GM12878 (cell line): ENCODE results near the gene RALGPS1. TPM values are rescaled to one million over a fixed set of nuclear protein-coding genes. Genes with fewer than 3 reads are reported as not detected.

Source experiments
- ATAC-seq: fragments of 200-7000 bp; cut with Tn5 transposase; 3 replicates; pipeline ENCODE4 v1.9.1; 2020; ENCODE audit warnings: mild to moderate bottlenecking, moderate library complexity
- BruUV-seq: library from RNA; stranded (reverse); fragments of 400-500 nt; replicated peaks from 2 replicates; lab custom pipeline; 2021; lab: Mats Ljungman, UMichigan
- CTCF ChIA-PET: fragments of 300-600 bp; sonication (Branson Sonifier 250); formaldehyde crosslinking; extraction: SDS; loops from one replicate; lab custom pipeline; 2021; ENCODE audit warnings: inconsistent platforms; lab: Yijun Ruan, JAX
- POLR2A ChIA-PET: fragments of 350-600 bp; formaldehyde crosslinking; extraction: SDS; loops from one replicate; lab custom pipeline; 2021; ENCODE audit warnings: inconsistent platforms; lab: Charles Lee
- RAD21 ChIA-PET: fragments of 300-600 bp; sonication (Branson Sonifier 250); formaldehyde crosslinking; loops from one replicate; lab custom pipeline; 2023; ENCODE audit warnings: antibody characterized with exemption; ENCODE audit not compliant: unreplicated experiment; lab: Charles Lee
- SMC1A ChIA-PET: fragments of 300-600 bp; sonication (Branson Sonifier 250); formaldehyde crosslinking; loops from one replicate; lab custom pipeline; 2023; ENCODE audit not compliant: unreplicated experiment, uncharacterized antibody; lab: Charles Lee
- DNase-seq: peaks from one replicate; pipeline ENCODE4 v3.0.0-alpha.2; 2011; ENCODE audit warnings: low read depth, low spot score
- FAIRE-seq: peaks from 3 replicates; lab custom pipeline; 2011; peaks lifted over from hg19 to GRCh38; lab: Jason Lieb, UNC
- H2AFZ ChIP-seq: 2 replicates; pipeline ENCODE4 v1.6.0; 2011; ENCODE audit warnings: low read depth, low read length, control low read depth; ENCODE audit not compliant: control insufficient read depth
- H3K27ac ChIP-seq: 2 replicates; pipeline ENCODE4 v1.5.1; 2011; ENCODE audit warnings: control low read depth; ENCODE audit not compliant: control insufficient read depth, insufficient read depth
- H3K27me3 ChIP-seq, 2 experiments: replicated peaks in 1 of 2; 2 replicates each; pipeline versions ENCODE4 v1.6.0 to v1.6.1; 2011; ENCODE audit warnings: low read length in 1 of 2; ENCODE audit not compliant: control insufficient read depth in 2 of 2, insufficient read depth in 2 of 2
- H3K36me3 ChIP-seq, 2 experiments: 2 replicates each; pipeline ENCODE4 v1.5.1; 2011; ENCODE audit warnings: low read length in 1 of 2; ENCODE audit not compliant: control insufficient read depth in 2 of 2, insufficient read depth in 2 of 2
- H3K4me1 ChIP-seq: 2 replicates; pipeline ENCODE4 v1.6.1; 2011; ENCODE audit warnings: mild to moderate bottlenecking, low read length, moderate library complexity, mixed read lengths; ENCODE audit not compliant: control insufficient read depth, insufficient read depth
- H3K4me2 ChIP-seq: 2 replicates; pipeline ENCODE4 v1.6.0; 2011; ENCODE audit warnings: control low read depth; ENCODE audit not compliant: control insufficient read depth, insufficient read depth
- H3K4me3 ChIP-seq: fragments of 200-600 bp; sonication (generic); 2 replicates; pipeline ENCODE4 v1.5.1; 2016
- H3K79me2 ChIP-seq: 2 replicates; pipeline ENCODE4 v1.6.0; 2011; ENCODE audit warnings: low read length; ENCODE audit not compliant: control insufficient read depth, insufficient read depth
- H3K9ac ChIP-seq: 2 replicates; pipeline ENCODE4 v1.8.0; 2011; ENCODE audit warnings: low read length, control low read depth, mixed read lengths; ENCODE audit not compliant: control insufficient read depth, insufficient read depth
- H3K9me3 ChIP-seq: replicated peaks from 3 replicates; pipeline ENCODE4 v1.5.1; 2011; ENCODE audit warnings: mild to moderate bottlenecking, low read length; ENCODE audit not compliant: control insufficient read depth, insufficient read depth
- H4K20me1 ChIP-seq: 2 replicates; pipeline ENCODE4 v1.6.0; 2011; ENCODE audit not compliant: control insufficient read depth, insufficient read depth
- FOXK2 ChIP-seq: fragments of 450-650 bp; IDR thresholded peaks from 2 replicates; pipeline ENCODE4 v1.6.1; 2017; ENCODE audit warnings: mild to moderate bottlenecking, moderate library complexity
- HDAC2 ChIP-seq: fragments of 200-600 bp; sonication (generic); IDR thresholded peaks from 2 replicates; pipeline ENCODE4 v1.6.1; 2017
- MYC ChIP-seq: IDR thresholded peaks from 2 replicates; pipeline ENCODE4 v1.6.1; 2011; ENCODE audit warnings: mild to moderate bottlenecking, low read length, moderate library complexity, inconsistent platforms; ENCODE audit not compliant: insufficient read depth, insufficient replicate concordance, insufficient read length, severe bottlenecking
- NFXL1 ChIP-seq: fragments of 450-650 bp; IDR thresholded peaks from 2 replicates; pipeline ENCODE4 v1.6.1; 2017; ENCODE audit warnings: antibody characterized with exemption, mild to moderate bottlenecking, borderline replicate concordance
- RUNX3 ChIP-seq: IDR thresholded peaks from 2 replicates; pipeline ENCODE4 v1.6.1; 2012; ENCODE audit warnings: low read length, inconsistent platforms
- SIX5 ChIP-seq: IDR thresholded peaks from 2 replicates; pipeline ENCODE4 v1.6.1; 2011; ENCODE audit warnings: mild to moderate bottlenecking, low read depth, low read length, moderate library complexity; ENCODE audit not compliant: severe bottlenecking
- STAT1 ChIP-seq: fragments of 450-650 bp; conservative IDR thresholded peaks from 2 replicates; pipeline ENCODE4 v1.6.1; 2014; ENCODE audit warnings: antibody characterized with exemption, mild to moderate bottlenecking
- ZSCAN29 ChIP-seq: fragments of 450-650 bp; IDR thresholded peaks from 2 replicates; pipeline ENCODE4 v1.6.1; 2017; ENCODE audit warnings: mild to moderate bottlenecking, moderate library complexity
- WGBS: methylation state at CpG from one replicate; pipeline ENCODE4 v1.1.6; 2016; ENCODE audit warnings: low lambda C conversion rate; ENCODE audit not compliant: insufficient replicate concordance, insufficient coverage; ENCODE audit errors: missing lambda C conversion rate; 5-methylcytosine and 5-hydroxymethylcytosine counted together
- in situ Hi-C: fragments of 300-500 bp; cut with MboI; formaldehyde crosslinking; loops from 9 replicates; pipeline ENCODE4 v1.14.3; 2018; ENCODE audit warnings: mixed read lengths
- intact Hi-C: fragments of 100-400 bp; cut with micrococcal nuclease; formaldehyde crosslinking; loops from one replicate; pipeline ENCODE4 v1.14.2; 2022; ENCODE audit not compliant: unreplicated experiment
- polyA plus RNA-seq, 11 experiments: library from polyadenylated mRNA; depleted of rRNA in 4 of 11; unstranded in 6 of 11; stranded (reverse) in 5 of 11; fragments of >200 nt; fragmentation: Nextera tagmentation in 4 of 11; fragmentation: Illumina TruSeq in 1 of 11; extraction: Ambion mirVana in 4 of 11; extraction: Trizol in 1 of 11; gene quantifications; 1 replicate in 1 of 11; 2 replicates in 10 of 11; pipeline versions ENCODE4 v1.2.1 to v1.2.3, GENCODE V29; 2011 to 2016; ENCODE audit warnings: inconsistent platforms in 2 of 11, missing spikeins in 2 of 11, low read depth in 1 of 11
- total RNA-seq, 4 experiments: library from RNA; depleted of rRNA in 3 of 4; stranded (reverse); fragments of >200 nt in 3 of 4; fragmentation: Illumina TruSeq in 1 of 4; extraction: Trizol in 1 of 4; gene quantifications; 2 replicates each; pipeline versions ENCODE4 v1.2.1 to v1.2.3, GENCODE V29; 2013 to 2021
- TF ChIP-seq, protein P1 (sequence below): fragments of 450-650 bp; IDR thresholded peaks from 2 replicates; pipeline ENCODE4 v1.6.1; 2018; ENCODE audit warnings: borderline replicate concordance, mild to moderate bottlenecking; ENCODE audit not compliant: partially characterized antibody
- TF ChIP-seq, protein P2 (sequence below): fragments of 150-350 bp; IDR thresholded peaks from 2 replicates; pipeline ENCODE4 v1.6.1; 2016; ENCODE audit warnings: low read depth, low read length
- TF ChIP-seq, protein P3 (sequence below): IDR thresholded peaks from 2 replicates; pipeline ENCODE4 v1.6.1; 2011; ENCODE audit warnings: mild to moderate bottlenecking, low read depth, low read length, moderate library complexity; ENCODE audit not compliant: insufficient replicate concordance
- TF ChIP-seq, protein P4 (sequence below): fragments of 450-650 bp; IDR thresholded peaks from 2 replicates; pipeline ENCODE4 v1.6.1; 2017; ENCODE audit warnings: antibody characterized with exemption, mild to moderate bottlenecking, moderate library complexity

Gene RALGPS1
- total and polyA plus RNA-seq, 10 of the 15 experiments (the other 5 are each of a cell fraction or from before 2014, with no cell fraction given), result 0.13 to 5.6 (median 2.7) TPM

DNA sequence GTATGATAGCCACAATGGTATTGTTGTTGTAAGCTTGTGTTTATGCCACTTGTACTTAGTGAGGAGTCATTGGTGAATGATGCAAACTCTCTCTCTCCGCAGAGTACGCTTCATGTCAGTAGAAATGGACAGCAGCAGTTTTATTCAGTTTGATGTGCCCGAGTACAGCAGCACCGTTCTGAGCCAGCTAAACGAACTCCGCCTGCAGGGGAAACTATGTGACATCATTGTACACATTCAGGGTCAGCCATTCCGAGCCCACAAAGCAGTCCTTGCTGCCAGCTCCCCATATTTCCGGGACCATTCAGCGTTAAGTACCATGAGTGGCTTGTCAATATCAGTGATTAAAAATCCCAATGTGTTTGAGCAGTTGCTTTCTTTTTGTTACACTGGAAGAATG is 35.3 kb upstream of the RALGPS1 start:
- ChIA-PET RAD21 (no interaction called here), POLR2A (no interaction called here), CTCF (no interaction called here), SMC1A (interaction anchor here (0.9 to 1.3 kb wide), 2 partner anchors 15 to 66 kb away, joined by 3 to 4 read pairs; no protein-coding TSS in a partner anchor)
- DNase-seq, result no peak
- H3K4me2 ChIP-seq, result no peak overlapping the region
- in situ Hi-C loops (no loop called here), intact Hi-C loops (no loop called here)
- no peaks in the 10 kb centered on the region for H3K9me3 ChIP-seq
- no peak for ATAC-seq
- BruUV-seq, result no TSS peak
- FAIRE-seq, result no peak
- 97% methylated on average over 9 of the region's 9 CpGs for WGBS
- H3K27ac ChIP-seq, result no peak overlapping the region
- H4K20me1 ChIP-seq, result no peaks in the 10 kb centered on the region
- no peaks in the 10 kb centered on the region for H3K27me3 ChIP-seq
- H3K79me2 ChIP-seq, result no peaks in the 10 kb centered on the region; the same call in none of the 2 replicates
- no peak overlapping the region for H3K9ac ChIP-seq
- H2AFZ ChIP-seq, result no peak overlapping the region
- H3K4me1 ChIP-seq, result no peaks in the 10 kb centered on the region
- H3K36me3 ChIP-seq, result peaks cover 10 to 24% of the 10 kb centered on the region in 2 experiments
- H3K4me3 ChIP-seq, result no peak overlapping the region
- TF ChIP-seq HDAC2 (no peak), STAT1 (no peak), ZSCAN29 (no peak), SIX5 (no peak), MYC (no peak), NFXL1 (no peak), RUNX3 (no peak), FOXK2 (no peak)
- TF ChIP-seq, protein P1, sequence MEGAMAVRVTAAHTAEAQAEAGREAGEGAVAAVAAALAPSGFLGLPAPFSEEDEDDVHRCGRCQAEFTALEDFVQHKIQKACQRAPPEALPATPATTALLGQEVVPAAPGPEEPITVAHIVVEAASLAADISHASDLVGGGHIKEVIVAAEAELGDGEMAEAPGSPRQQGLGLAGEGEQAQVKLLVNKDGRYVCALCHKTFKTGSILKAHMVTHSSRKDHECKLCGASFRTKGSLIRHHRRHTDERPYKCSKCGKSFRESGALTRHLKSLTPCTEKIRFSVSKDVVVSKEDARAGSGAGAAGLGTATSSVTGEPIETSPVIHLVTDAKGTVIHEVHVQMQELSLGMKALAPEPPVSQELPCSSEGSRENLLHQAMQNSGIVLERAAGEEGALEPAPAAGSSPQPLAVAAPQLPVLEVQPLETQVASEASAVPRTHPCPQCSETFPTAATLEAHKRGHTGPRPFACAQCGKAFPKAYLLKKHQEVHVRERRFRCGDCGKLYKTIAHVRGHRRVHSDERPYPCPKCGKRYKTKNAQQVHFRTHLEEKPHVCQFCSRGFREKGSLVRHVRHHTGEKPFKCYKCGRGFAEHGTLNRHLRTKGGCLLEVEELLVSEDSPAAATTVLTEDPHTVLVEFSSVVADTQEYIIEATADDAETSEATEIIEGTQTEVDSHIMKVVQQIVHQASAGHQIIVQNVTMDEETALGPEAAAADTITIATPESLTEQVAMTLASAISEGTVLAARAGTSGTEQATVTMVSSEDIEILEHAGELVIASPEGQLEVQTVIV, result no peak
- TF ChIP-seq, protein P2, sequence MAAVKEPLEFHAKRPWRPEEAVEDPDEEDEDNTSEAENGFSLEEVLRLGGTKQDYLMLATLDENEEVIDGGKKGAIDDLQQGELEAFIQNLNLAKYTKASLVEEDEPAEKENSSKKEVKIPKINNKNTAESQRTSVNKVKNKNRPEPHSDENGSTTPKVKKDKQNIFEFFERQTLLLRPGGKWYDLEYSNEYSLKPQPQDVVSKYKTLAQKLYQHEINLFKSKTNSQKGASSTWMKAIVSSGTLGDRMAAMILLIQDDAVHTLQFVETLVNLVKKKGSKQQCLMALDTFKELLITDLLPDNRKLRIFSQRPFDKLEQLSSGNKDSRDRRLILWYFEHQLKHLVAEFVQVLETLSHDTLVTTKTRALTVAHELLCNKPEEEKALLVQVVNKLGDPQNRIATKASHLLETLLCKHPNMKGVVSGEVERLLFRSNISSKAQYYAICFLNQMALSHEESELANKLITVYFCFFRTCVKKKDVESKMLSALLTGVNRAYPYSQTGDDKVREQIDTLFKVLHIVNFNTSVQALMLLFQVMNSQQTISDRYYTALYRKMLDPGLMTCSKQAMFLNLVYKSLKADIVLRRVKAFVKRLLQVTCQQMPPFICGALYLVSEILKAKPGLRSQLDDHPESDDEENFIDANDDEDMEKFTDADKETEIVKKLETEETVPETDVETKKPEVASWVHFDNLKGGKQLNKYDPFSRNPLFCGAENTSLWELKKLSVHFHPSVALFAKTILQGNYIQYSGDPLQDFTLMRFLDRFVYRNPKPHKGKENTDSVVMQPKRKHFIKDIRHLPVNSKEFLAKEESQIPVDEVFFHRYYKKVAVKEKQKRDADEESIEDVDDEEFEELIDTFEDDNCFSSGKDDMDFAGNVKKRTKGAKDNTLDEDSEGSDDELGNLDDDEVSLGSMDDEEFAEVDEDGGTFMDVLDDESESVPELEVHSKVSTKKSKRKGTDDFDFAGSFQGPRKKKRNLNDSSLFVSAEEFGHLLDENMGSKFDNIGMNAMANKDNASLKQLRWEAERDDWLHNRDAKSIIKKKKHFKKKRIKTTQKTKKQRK, result no peak
- TF ChIP-seq, protein P3, sequence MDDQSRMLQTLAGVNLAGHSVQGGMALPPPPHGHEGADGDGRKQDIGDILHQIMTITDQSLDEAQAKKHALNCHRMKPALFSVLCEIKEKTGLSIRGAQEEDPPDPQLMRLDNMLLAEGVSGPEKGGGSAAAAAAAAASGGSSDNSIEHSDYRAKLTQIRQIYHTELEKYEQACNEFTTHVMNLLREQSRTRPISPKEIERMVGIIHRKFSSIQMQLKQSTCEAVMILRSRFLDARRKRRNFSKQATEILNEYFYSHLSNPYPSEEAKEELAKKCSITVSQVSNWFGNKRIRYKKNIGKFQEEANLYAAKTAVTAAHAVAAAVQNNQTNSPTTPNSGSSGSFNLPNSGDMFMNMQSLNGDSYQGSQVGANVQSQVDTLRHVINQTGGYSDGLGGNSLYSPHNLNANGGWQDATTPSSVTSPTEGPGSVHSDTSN, result no peak
- TF ChIP-seq, protein P4, sequence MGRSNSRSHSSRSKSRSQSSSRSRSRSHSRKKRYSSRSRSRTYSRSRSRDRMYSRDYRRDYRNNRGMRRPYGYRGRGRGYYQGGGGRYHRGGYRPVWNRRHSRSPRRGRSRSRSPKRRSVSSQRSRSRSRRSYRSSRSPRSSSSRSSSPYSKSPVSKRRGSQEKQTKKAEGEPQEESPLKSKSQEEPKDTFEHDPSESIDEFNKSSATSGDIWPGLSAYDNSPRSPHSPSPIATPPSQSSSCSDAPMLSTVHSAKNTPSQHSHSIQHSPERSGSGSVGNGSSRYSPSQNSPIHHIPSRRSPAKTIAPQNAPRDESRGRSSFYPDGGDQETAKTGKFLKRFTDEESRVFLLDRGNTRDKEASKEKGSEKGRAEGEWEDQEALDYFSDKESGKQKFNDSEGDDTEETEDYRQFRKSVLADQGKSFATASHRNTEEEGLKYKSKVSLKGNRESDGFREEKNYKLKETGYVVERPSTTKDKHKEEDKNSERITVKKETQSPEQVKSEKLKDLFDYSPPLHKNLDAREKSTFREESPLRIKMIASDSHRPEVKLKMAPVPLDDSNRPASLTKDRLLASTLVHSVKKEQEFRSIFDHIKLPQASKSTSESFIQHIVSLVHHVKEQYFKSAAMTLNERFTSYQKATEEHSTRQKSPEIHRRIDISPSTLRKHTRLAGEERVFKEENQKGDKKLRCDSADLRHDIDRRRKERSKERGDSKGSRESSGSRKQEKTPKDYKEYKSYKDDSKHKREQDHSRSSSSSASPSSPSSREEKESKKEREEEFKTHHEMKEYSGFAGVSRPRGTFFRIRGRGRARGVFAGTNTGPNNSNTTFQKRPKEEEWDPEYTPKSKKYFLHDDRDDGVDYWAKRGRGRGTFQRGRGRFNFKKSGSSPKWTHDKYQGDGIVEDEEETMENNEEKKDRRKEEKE, result no peak
